Kidney (tissue), 14 donors: Measurements from ENCODE around the gene CREG2. TPM values are rescaled to one million over a fixed set of nuclear protein-coding genes. Genes with fewer than 3 reads are reported as not detected.

ENCODE experiments used
- DNase-seq, 5 donors: peaks; one replicate each; pipeline ENCODE4 v3.0.0-alpha.2; 2013 to 2020
- FAIRE-seq: peaks from 2 replicates; lab custom pipeline; 2012; peaks lifted over from hg19 to GRCh38; lab: Jason Lieb, UNC
- H3K27ac ChIP-seq, 2 donors: one replicate each; pipeline ENCODE4 v1.7.0; 2013; ENCODE audit warnings: low read depth in 2 of 2, low read length in 2 of 2, inconsistent platforms in 1 of 2
- H3K27me3 ChIP-seq: one replicate; pipeline ENCODE4 v1.7.1; 2013; ENCODE audit warnings: low read length, inconsistent platforms; ENCODE audit not compliant: control insufficient read depth, insufficient read depth
- H3K36me3 ChIP-seq, 3 donors: one replicate each; pipeline versions ENCODE4 v1.7.0 to v1.7.1; 2013; ENCODE audit warnings: low read length in 3 of 3, control low read depth in 1 of 3, inconsistent platforms in 1 of 3; ENCODE audit not compliant: insufficient read depth in 3 of 3, control insufficient read depth in 2 of 3
- H3K4me1 ChIP-seq, 3 donors: one replicate each; pipeline versions ENCODE4 v1.7.0 to v1.7.1; 2013; ENCODE audit warnings: low read length in 3 of 3, inconsistent platforms in 1 of 3, low read depth in 1 of 3; ENCODE audit not compliant: control insufficient read depth in 2 of 3, insufficient read depth in 2 of 3
- H3K4me3 ChIP-seq, 3 donors: one replicate each; pipeline versions ENCODE4 v1.7.0 to v1.8.1; 2013; ENCODE audit warnings: low read length in 3 of 3, control low read depth in 1 of 3, inconsistent platforms in 1 of 3
- H3K9ac ChIP-seq, 3 donors: one replicate each; pipeline versions ENCODE4 v1.7.0 to v1.7.1; 2013; ENCODE audit warnings: low read length in 3 of 3, control low read depth in 1 of 3, inconsistent platforms in 1 of 3
- H3K9me3 ChIP-seq, 3 donors: one replicate each; pipeline versions ENCODE4 v1.7.0 to v1.7.1; 2013; ENCODE audit warnings: low read length in 3 of 3, control low read depth in 1 of 3, inconsistent platforms in 1 of 3; ENCODE audit not compliant: control insufficient read depth in 2 of 3, insufficient read depth in 1 of 3
- CTCF ChIP-seq: IDR thresholded peaks from 3 replicates; pipeline ENCODE4 v1.5.1; 2012; ENCODE audit warnings: mild to moderate bottlenecking, moderate library complexity, borderline replicate concordance; ENCODE audit not compliant: insufficient read depth; ENCODE audit errors: extremely low read depth
- intact Hi-C: fragments of 100-400 bp; cut with DNase I; formaldehyde crosslinking; loops from one replicate; pipeline ENCODE4 v1.11.1; 2022
- polyA plus RNA-seq: library from polyadenylated mRNA; stranded (reverse); fragments of 350-450 nt; fragmentation: Illumina TruSeq; extraction: RNeasy Lipid Tissue Mini Kit (QIAGEN cat#74804); gene quantifications from one replicate; pipeline ENCODE4 v1.2.3, GENCODE V29; 2014; ENCODE audit warnings: low read depth, low replicate concordance; ENCODE audit not compliant: insufficient read depth
- total RNA-seq: library from RNA; stranded (reverse); fragmentation: NEBNext Ultra II Directional; extraction: Animal tissue kit (Norgen Biotek cat#: 25700); gene quantifications from one replicate; pipeline ENCODE4 v1.2.1, GENCODE V29; 2021
- donor health status: control.
- donor health status: control.
- donor health status: control.
- donor health status: control.
- donor health status: control.
- donor health status: DM: yes; HTN: yes; CAD: no.
- donor health status: Normal renal cell carcinoma (clear cell type).

CREG2 gene
- total and polyA plus RNA-seq, 2 donors from 2014 or later: 0.69 TPM; not detected in 1

- Histone ChIP-seq H3K36me3 (no peaks in the 10 kb centered on the region), H3K27ac (no peak overlapping the region), H3K4me3 (no peak overlapping the region), H3K9ac (no peak overlapping the region), H3K9me3 (no peaks in the 10 kb centered on the region), H3K4me1 (no peaks in the 10 kb centered on the region), H3K27me3 (no peaks in the 10 kb centered on the region)
- intact Hi-C loops: no loop called here
- DNase-seq: no peak
- TF ChIP-seq CTCF: no peak
- no peak for FAIRE-seq
Measured at GRCh38 chr2:101357376-101357775, 29.9 kb downstream of the CREG2 start.

- intact Hi-C loops: no loop called here
- Histone ChIP-seq H3K9me3 (no peaks in the 10 kb centered on the region), H3K27me3 (no peaks in the 10 kb centered on the region), H3K9ac (no peak overlapping the region), H3K4me3 (no peak overlapping the region), H3K4me1 (no peaks in the 10 kb centered on the region), H3K36me3 (no peaks in the 10 kb centered on the region), H3K27ac (no peak overlapping the region)
- DNase-seq: no peak
- FAIRE-seq: no peak
- TF ChIP-seq CTCF: no peak
Measured at GRCh38 chr2:101356521-101356920, 30.8 kb downstream of the CREG2 start.

- FAIRE-seq (no peak), DNase-seq (no peak)
- no peaks in the 10 kb centered on the region for H3K4me1 ChIP-seq
- no peaks in the 10 kb centered on the region for H3K9me3 ChIP-seq
- no peak overlapping the region for H3K4me3 ChIP-seq
- H3K36me3 ChIP-seq: no peaks in the 10 kb centered on the region
- H3K27me3 ChIP-seq: no peaks in the 10 kb centered on the region
- intact Hi-C loops: no loop called here
- no peak for TF ChIP-seq CTCF
- no peak overlapping the region for H3K27ac ChIP-seq
- no peak overlapping the region for H3K9ac ChIP-seq
Measured at GRCh38 chr2:101356055-101356454, 31.2 kb downstream of the CREG2 start.

GRCh38 chr2:101355401-101356054 lies 31.8 kb downstream of the CREG2 start:
- H3K4me1 ChIP-seq: no peaks in the 10 kb centered on the region
- H3K9ac ChIP-seq: no peak overlapping the region
- H3K27ac ChIP-seq: no peak overlapping the region
- DNase-seq (no peak), FAIRE-seq (no peak)
- H3K4me3 ChIP-seq: no peak overlapping the region
- no peaks in the 10 kb centered on the region for H3K27me3 ChIP-seq
- TF ChIP-seq CTCF: no peak
- intact Hi-C loops: no loop called here
- H3K36me3 ChIP-seq: no peaks in the 10 kb centered on the region
- H3K9me3 ChIP-seq: no peaks in the 10 kb centered on the region
